AG09309 (cell line): ENCODE results near the gene SDSL.

Source experiments
- DNase-seq: peaks from one replicate; pipeline ENCODE4 v3.0.0-alpha.2; 2010; ENCODE audit warnings: low read depth
- H3K4me3 ChIP-seq: 2 replicates; pipeline ENCODE4 v1.5.1; 2011; ENCODE audit warnings: mild to moderate bottlenecking, low read depth, low read length, moderate library complexity; ENCODE audit not compliant: control insufficient read depth
- TF ChIP-seq, protein P1 (sequence below): IDR thresholded peaks from 2 replicates; pipeline ENCODE4 v1.5.1; 2011; ENCODE audit warnings: mild to moderate bottlenecking, low read depth, low read length, inconsistent platforms; ENCODE audit not compliant: insufficient read depth, control insufficient read depth; ENCODE audit errors: missing control alignments

The SDSL gene

DNA sequence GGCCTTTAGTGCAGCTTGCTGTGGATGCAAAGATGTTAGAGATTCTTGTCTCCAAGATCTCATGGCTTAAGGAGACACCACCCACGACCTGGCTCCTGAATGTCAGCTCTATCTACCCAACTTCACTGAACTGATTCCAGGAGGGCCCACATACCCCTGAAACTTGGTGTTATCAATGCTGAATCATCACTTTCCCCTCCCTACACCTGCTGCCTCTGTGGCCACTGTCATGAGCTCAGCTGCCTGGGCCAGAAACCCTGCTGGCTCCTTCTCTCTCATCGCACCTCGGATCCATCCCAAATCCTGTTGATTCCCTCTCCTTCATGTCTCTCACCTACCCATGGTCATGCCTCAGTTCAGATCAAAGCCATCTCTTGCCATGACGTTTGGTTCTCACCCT lies 64.5 kb downstream of the SDSL start:
- TF ChIP-seq, protein P1, sequence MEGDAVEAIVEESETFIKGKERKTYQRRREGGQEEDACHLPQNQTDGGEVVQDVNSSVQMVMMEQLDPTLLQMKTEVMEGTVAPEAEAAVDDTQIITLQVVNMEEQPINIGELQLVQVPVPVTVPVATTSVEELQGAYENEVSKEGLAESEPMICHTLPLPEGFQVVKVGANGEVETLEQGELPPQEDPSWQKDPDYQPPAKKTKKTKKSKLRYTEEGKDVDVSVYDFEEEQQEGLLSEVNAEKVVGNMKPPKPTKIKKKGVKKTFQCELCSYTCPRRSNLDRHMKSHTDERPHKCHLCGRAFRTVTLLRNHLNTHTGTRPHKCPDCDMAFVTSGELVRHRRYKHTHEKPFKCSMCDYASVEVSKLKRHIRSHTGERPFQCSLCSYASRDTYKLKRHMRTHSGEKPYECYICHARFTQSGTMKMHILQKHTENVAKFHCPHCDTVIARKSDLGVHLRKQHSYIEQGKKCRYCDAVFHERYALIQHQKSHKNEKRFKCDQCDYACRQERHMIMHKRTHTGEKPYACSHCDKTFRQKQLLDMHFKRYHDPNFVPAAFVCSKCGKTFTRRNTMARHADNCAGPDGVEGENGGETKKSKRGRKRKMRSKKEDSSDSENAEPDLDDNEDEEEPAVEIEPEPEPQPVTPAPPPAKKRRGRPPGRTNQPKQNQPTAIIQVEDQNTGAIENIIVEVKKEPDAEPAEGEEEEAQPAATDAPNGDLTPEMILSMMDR: no peak

More for the DNA sequence above, 64.5 kb downstream of the SDSL start:
- no peak overlapping the region for H3K4me3 ChIP-seq
- DNase-seq: no peak
